ENCODE measurements around the gene SIGLEC15. TPM values are rescaled to one million over a fixed set of nuclear protein-coding genes. Genes with fewer than 3 reads are reported as not detected.

SIGLEC15 gene
- total RNA-seq, 1 donor from 2014 or later, result 31.6 TPM

DNA sequence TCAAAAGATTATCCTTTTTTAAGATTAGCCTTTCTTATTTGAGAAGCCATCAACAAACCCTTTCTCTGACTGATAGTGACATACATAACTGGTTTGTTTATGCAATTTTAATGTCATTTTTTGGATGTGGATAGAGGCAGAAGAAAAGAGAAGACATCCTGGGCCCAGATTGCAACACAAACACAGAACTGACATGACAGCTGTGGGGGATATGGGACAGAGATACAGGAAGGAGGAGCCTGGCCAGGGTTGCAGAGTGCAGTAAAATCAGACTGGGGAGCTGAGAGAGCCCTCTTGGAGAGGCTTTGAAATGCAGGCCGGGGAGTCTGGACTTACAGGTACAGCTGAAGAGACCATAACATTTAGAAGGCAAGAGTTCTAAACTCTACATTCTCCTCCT lies 65.1 kb downstream of the SIGLEC15 start:
- H3K27me3 ChIP-seq (ENCODE audit: control insufficient read depth, insufficient read depth, low read length), result no peaks in the 10 kb centered on the region
- H3K4me3 ChIP-seq (ENCODE audit: low read depth, low read length), result no peak overlapping the region
- TF ChIP-seq, protein P1, sequence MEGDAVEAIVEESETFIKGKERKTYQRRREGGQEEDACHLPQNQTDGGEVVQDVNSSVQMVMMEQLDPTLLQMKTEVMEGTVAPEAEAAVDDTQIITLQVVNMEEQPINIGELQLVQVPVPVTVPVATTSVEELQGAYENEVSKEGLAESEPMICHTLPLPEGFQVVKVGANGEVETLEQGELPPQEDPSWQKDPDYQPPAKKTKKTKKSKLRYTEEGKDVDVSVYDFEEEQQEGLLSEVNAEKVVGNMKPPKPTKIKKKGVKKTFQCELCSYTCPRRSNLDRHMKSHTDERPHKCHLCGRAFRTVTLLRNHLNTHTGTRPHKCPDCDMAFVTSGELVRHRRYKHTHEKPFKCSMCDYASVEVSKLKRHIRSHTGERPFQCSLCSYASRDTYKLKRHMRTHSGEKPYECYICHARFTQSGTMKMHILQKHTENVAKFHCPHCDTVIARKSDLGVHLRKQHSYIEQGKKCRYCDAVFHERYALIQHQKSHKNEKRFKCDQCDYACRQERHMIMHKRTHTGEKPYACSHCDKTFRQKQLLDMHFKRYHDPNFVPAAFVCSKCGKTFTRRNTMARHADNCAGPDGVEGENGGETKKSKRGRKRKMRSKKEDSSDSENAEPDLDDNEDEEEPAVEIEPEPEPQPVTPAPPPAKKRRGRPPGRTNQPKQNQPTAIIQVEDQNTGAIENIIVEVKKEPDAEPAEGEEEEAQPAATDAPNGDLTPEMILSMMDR (IDR thresholded peaks at IDR 0.05; ENCODE audit: insufficient read depth, low read length, poor library complexity, severe bottlenecking), result no peak
- H3K36me3 ChIP-seq (ENCODE audit: control insufficient read depth, insufficient read depth, low read length), result no peaks in the 10 kb centered on the region
- DNase-seq (ENCODE audit: low read depth), result no peak

DNA sequence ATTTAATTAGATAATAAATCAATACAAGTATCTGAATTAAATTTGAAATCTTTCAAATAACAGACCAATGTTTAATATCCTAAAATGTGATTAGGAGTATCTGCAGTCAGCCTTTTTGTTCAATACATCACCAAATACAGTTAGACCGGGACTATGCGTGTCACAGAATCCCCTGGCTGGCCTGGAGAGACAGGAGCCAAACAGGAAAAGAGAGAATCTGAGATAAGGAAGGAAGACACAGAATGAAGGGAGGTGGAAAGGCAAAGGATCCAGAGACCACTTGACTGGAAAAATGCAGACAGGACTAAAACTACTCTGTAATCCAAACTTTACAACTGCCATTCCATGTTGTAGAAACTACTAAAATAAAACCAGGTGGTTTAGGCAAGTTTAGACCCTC lies 66.3 kb downstream of the SIGLEC15 start:
- TF ChIP-seq, protein P1 (IDR thresholded peaks at IDR 0.05; ENCODE audit: insufficient read depth, low read length, poor library complexity, severe bottlenecking), result no peak
- no peaks in the 10 kb centered on the region for H3K36me3 ChIP-seq (ENCODE audit: control insufficient read depth, insufficient read depth, low read length)
- H3K27me3 ChIP-seq (ENCODE audit: control insufficient read depth, insufficient read depth, low read length), result no peaks in the 10 kb centered on the region
- DNase-seq (ENCODE audit: low read depth), result no peak
- no peak overlapping the region for H3K4me3 ChIP-seq (ENCODE audit: low read depth, low read length)

Other genes starting within 250 kb of the SIGLEC15 start
- gene SLC14A2, start 210.2 kb upstream of the SIGLEC15 start, total RNA-seq, result not detected in 2 replicates
- gene SLC14A1, start 101.5 kb upstream of the SIGLEC15 start, total RNA-seq, result 0.08 TPM in 1 of 2 replicates, not detected in the other
- 38.2 and 45.7 TPM in 2 replicates for gene EPG5, start 141.7 kb downstream of the SIGLEC15 start, total RNA-seq
- 11.2 and 14.2 TPM in 2 replicates for gene PSTPIP2, start 246.6 kb downstream of the SIGLEC15 start, total RNA-seq